Measurements from ENCODE around the gene IQCE.
"Not testable (repeated sequence)": the region's sequence is repeated elsewhere in the genome, so short reads cannot be mapped to it uniquely, and the experiment has no call there.

Gene IQCE

GRCh38 chr7:2577914-2578680 is 19.3 kb downstream of the IQCE start:
- no peak for DNase-seq (ENCODE audit: low read depth, low spot score)

- no peak for DNase-seq (ENCODE audit: low read depth, low spot score)
Measured at GRCh38 chr7:2580636-2581035, 21.9 kb downstream of the IQCE start.

- no peak for DNase-seq (ENCODE audit: low read depth, low spot score)
Measured at GRCh38 chr7:2582006-2582735, 23.4 kb downstream of the IQCE start.

- DNase-seq (ENCODE audit: low read depth, low spot score): no peak
Measured at GRCh38 chr7:2583798-2584580, 25.2 kb downstream of the IQCE start.

- DNase-seq (ENCODE audit: low read depth, low spot score): no peak
Measured at GRCh38 chr7:2585446-2585845, 26.7 kb downstream of the IQCE start.

- DNase-seq (ENCODE audit: low read depth, low spot score): no peak
Measured at GRCh38 chr7:2586326-2587020, 27.7 kb downstream of the IQCE start.

GRCh38 chr7:2587134-2587533 is 28.4 kb downstream of the IQCE start:
- DNase-seq (ENCODE audit: low read depth, low spot score): no peak

GRCh38 chr7:2587778-2588177 is 29.0 kb downstream of the IQCE start:
- no peak for DNase-seq (ENCODE audit: low read depth, low spot score)

- no peak for DNase-seq (ENCODE audit: low read depth, low spot score)
Measured at GRCh38 chr7:2589341-2589740, 30.6 kb downstream of the IQCE start.

- not testable (repeated sequence) for DNase-seq (ENCODE audit: low read depth, low spot score)
Measured at GRCh38 chr7:2589941-2590340, 31.2 kb downstream of the IQCE start.

- no peak for DNase-seq (ENCODE audit: low read depth, low spot score)
Measured at GRCh38 chr7:2592375-2592865, 33.6 kb downstream of the IQCE start.

- DNase-seq (ENCODE audit: low read depth, low spot score): no peak
Measured at GRCh38 chr7:2593036-2593727, 34.4 kb downstream of the IQCE start.

GRCh38 chr7:2594599-2594998 is 35.8 kb downstream of the IQCE start:
- DNase-seq (ENCODE audit: low read depth, low spot score): no peak

- DNase-seq (ENCODE audit: low read depth, low spot score): no peak
Measured at GRCh38 chr7:2595258-2595860, 36.6 kb downstream of the IQCE start.

GRCh38 chr7:2596464-2597272 is 37.9 kb downstream of the IQCE start:
- DNase-seq (ENCODE audit: low read depth, low spot score): no peak

GRCh38 chr7:2597273-2597640 is 38.5 kb downstream of the IQCE start:
- DNase-seq (ENCODE audit: low read depth, low spot score): no peak

- DNase-seq (ENCODE audit: low read depth, low spot score): no peak
Measured at GRCh38 chr7:2598154-2598823, 39.5 kb downstream of the IQCE start.

GRCh38 chr7:2601065-2601464 is 42.3 kb downstream of the IQCE start:
- DNase-seq (ENCODE audit: low read depth, low spot score): no peak

GRCh38 chr7:2601907-2602306 is 43.1 kb downstream of the IQCE start:
- no peak for DNase-seq (ENCODE audit: low read depth, low spot score)

Data from iPS DF 19.7 (cell line).